ENCODE measurements around the gene PRELID2.
A peak's percentile ranks its signal among the peaks of the same experiment; 100 is the strongest.
"Not testable (repeated sequence)": the region's sequence is repeated elsewhere in the genome, so short reads cannot be mapped to it uniquely, and the experiment has no call there.

PRELID2 gene

GRCh38 chr5:145838276-145838675 is 3.1 kb upstream of the PRELID2 start:
- no peak for DNase-seq (ENCODE audit: low read depth)

GRCh38 chr5:145836241-145836640 is 1.1 kb upstream of the PRELID2 start:
- not testable (repeated sequence) for DNase-seq (ENCODE audit: low read depth)

DNA sequence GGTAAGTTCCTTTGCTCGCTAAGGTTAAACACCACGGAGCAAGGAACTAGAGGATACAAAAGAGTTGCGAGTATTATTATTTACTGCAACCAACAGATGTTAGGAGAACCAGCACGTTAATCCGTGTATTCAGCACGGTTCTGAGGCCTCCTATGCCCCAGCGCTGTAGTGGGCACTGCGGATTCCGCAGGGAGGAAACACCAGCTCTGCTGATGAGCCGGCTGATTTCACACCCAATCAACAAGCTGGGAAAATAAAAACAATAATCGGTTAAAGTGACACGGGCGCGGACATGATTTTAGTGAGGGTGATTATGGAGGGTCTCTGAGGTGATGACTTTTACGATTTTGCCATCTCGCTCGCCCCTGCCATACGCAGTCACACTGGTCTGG is 702 bp upstream of the PRELID2 start:
- no peak for DNase-seq (ENCODE audit: low read depth)

DNA sequence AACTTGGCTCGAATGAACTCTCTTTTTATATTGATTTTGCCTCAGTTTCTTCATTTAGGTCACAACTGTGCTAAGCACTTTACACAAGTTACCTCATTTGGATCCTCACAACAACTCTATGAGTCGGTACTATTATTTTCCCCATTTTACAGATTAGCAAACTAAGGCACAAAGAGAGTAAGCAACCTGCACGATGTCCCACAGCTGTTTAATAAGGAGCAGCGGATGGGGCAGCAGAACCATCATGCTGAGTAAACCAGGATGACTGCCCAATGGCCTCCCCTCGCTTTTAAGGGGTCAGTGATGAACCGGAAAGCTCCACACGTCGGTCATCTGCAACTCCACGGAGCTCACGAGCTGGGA is 607 bp downstream of the PRELID2 start:
- no peak for DNase-seq (ENCODE audit: low read depth)

DNA sequence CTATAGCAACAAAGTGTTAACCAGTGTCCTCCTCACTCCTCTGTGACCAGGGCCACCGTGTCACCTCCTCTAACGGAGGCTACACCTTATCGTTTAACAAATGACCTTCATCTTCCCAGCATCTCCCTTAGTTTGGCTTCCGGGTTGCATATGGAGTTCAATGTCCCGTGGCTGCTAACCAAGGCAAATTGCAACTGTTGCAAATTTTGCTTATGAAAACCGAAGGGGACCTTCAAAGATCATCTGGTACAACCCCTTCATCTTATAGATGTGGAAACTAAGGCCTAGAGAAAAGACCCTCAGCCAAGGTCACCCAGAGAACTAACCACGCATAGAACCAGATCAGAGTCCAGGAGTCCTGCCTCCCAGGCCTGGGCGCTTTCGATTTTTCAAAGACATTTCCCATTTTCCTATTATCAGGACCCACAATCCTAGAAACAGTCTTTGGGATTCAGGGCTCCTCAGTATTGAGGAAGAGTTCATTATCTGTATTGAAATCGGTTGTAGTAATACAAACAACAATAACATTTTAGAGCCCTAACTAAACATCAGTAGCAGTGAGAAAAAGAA is 1.4 kb downstream of the PRELID2 start:
- no peak for DNase-seq (ENCODE audit: low read depth)

DNA sequence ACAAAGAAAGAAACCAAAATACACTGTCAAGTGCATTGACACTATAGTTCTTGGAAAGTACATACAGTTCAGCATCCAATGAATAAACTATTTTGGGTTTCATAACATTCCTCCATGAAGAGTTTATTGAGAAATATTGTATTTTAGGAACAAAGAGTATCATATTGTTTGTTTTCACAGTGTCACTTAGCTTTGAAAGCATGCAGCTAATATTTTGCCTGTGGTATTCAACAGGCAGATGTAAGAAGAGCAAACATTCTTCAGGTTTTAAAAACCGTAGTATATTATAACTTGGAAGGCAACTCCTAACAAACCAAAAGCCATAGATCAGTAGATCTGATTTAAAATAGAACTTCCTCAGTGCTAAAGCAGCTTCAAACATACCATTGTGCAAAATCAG is 4.5 kb downstream of the PRELID2 start:
- peak; percentile 90 for DNase-seq (ENCODE audit: low read depth)

- no peak for DNase-seq (ENCODE audit: low read depth)
Measured at GRCh38 chr5:145829708-145830361, 5.3 kb downstream of the PRELID2 start.

GRCh38 chr5:145826895-145827674 is 8.1 kb downstream of the PRELID2 start:
- no peak for DNase-seq (ENCODE audit: low read depth)

DNA sequence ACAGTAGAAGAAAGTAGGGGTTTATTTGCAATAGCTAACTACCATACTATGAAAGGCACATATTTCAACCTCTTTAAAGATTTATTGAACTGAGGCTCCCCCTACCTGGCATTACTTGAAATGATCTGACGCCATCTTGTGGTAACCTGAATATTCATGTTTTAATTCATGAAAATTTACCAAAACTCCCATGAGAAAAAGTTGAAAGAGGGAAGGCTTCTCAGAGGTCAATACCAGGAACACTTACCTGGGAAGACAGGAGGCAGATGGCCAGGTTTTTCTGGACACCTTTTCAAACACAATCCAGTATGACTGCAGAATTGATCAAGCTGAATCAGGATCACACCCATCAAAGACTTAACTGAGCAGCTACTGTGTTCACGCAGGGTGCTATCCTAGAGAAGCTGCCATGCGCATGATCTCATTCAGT is 9.4 kb downstream of the PRELID2 start:
- DNase-seq (ENCODE audit: low read depth): peak; percentile 46

GRCh38 chr5:145824040-145824439 is 11.1 kb downstream of the PRELID2 start:
- DNase-seq (ENCODE audit: low read depth): no peak

DNA sequence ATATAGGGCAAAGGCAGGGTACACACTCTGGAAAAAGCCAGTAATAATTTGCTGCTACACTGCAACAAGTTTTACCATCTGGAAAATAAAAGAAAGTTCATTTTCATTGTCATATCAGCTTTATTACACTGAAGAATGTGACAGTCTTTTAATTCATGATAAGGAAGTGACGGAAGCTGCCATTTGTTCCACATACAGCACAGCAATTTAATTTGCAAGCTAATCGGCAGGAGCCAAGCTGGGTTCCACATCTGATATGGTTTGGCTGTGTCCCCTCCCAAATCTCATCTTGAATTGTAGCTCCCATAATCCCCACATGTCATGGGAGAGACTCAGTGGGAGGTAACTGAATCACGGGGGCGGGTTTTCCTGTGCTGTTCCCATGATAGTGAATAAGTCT is 16.5 kb downstream of the PRELID2 start:
- no peak for DNase-seq (ENCODE audit: low read depth)

GRCh38 chr5:145812877-145813276 is 22.3 kb downstream of the PRELID2 start:
- no peak for DNase-seq (ENCODE audit: low read depth)

- DNase-seq (ENCODE audit: low read depth): peak; percentile 73
Measured at GRCh38 chr5:145811834-145812625, 23.1 kb downstream of the PRELID2 start.

DNA sequence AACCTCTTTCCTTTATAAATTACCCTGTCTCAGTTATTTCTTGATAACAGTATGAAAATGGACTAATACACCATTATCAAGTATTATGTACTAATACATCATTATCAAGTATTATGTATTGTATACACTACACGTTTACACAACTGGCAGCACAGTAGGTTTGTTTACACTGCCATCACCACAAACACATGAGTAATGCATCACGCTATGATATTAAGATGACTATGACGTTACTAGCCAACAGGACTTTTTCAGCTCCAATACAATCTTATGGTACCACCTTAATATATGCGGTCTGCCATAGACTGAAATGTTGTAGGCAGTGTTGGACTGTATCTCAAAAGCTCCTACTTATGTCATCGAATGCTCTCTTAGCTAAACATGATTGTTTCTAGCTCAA is 28.2 kb downstream of the PRELID2 start:
- no peak for DNase-seq (ENCODE audit: low read depth)

GRCh38 chr5:145805819-145806218 is 29.3 kb downstream of the PRELID2 start:
- no peak for DNase-seq (ENCODE audit: low read depth)

GRCh38 chr5:145804701-145805100 is 30.4 kb downstream of the PRELID2 start:
- no peak for DNase-seq (ENCODE audit: low read depth)

DNA sequence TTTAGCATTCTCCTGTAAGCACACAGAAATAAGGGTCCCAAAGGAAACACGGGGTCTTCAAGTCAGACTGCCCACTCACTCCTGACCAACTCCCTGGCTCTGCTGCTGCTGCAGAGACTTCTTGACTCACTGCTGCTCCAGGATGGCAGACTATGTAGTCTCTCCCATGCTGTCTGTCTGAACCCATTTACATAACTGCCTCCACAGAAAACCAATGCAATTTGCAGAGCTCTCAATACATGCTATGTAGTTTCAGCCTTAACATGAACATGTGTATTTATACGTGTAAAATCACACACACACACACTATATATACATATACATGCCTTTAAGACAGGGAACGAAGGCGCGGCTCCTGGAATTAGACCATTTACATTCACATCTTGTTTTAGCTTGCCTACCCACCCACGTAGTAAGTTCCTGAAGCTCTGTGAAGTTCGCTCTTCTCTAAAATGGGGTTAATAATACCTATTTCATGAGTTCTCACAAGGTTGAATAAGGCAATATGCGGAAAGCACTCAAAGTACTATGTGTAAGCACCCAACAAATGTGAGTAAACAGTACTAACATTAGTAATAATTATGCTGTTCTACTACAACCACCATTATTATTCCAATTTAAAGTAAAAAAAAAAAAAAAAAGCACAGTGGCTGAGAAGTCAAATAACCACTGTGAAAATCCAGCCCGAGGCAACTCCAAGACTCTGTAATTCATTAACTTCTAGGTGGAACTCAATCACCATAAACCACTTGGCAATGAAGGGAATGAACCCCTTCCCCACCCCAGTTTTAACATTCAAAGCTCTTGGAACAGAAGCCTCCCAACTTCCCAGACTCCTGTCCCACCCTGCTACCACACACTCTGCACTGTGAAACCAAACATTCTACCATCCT is 31.8 kb downstream of the PRELID2 start:
- no peak for DNase-seq (ENCODE audit: low read depth)

GRCh38 chr5:145801195-145801594 is 33.9 kb downstream of the PRELID2 start:
- DNase-seq (ENCODE audit: low read depth): no peak

DNA sequence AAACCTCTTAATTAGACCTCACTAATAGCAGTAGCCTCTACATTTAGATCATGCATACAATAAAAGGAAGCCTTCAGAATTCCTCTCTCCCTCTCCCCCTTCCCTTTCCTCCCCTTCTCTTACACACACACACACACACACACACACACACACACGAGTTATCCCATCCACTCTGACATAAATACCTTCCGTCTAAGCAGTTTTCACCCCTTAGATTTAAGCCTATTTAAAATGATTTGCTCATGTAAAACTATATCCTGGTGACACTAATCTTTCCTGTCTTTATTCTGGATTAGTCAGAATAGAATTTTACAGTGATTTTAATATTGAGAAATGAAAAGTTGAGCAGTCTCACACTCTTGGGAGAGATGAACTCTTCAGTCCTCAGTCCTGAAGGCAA is 35.0 kb downstream of the PRELID2 start:
- DNase-seq (ENCODE audit: low read depth): no peak

GRCh38 chr5:145798503-145798902 is 36.6 kb downstream of the PRELID2 start:
- not testable (repeated sequence) for DNase-seq (ENCODE audit: low read depth)

DNA sequence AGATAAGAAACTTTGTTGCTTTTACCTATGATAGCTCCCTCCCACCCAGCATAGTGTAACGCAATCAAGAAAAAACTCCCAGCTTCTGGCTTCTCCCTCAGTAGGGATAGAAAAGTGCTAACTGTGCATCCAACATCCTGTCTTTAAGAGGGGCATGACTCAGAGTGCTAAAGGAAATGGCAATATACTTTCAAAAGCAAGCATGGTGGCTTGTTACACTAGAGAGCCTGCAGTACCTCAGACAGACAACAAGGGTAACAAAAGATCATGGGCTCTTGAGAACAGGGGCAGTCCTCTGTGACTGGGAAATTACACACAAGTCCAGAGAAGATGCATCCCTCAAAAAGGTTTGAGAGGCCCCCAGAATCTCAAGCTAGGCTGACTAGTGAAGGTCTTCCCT is 37.8 kb downstream of the PRELID2 start:
- DNase-seq (ENCODE audit: low read depth): no peak

- no peak for DNase-seq (ENCODE audit: low read depth)
Measured at GRCh38 chr5:145796318-145796717, 38.8 kb downstream of the PRELID2 start.
